Measurements from ENCODE around the gene GRIN3B.
A peak's percentile ranks its signal among the peaks of the same experiment; 100 is the strongest.

The GRIN3B gene, protein sequence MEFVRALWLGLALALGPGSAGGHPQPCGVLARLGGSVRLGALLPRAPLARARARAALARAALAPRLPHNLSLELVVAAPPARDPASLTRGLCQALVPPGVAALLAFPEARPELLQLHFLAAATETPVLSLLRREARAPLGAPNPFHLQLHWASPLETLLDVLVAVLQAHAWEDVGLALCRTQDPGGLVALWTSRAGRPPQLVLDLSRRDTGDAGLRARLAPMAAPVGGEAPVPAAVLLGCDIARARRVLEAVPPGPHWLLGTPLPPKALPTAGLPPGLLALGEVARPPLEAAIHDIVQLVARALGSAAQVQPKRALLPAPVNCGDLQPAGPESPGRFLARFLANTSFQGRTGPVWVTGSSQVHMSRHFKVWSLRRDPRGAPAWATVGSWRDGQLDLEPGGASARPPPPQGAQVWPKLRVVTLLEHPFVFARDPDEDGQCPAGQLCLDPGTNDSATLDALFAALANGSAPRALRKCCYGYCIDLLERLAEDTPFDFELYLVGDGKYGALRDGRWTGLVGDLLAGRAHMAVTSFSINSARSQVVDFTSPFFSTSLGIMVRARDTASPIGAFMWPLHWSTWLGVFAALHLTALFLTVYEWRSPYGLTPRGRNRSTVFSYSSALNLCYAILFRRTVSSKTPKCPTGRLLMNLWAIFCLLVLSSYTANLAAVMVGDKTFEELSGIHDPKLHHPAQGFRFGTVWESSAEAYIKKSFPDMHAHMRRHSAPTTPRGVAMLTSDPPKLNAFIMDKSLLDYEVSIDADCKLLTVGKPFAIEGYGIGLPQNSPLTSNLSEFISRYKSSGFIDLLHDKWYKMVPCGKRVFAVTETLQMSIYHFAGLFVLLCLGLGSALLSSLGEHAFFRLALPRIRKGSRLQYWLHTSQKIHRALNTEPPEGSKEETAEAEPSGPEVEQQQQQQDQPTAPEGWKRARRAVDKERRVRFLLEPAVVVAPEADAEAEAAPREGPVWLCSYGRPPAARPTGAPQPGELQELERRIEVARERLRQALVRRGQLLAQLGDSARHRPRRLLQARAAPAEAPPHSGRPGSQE

DNA sequence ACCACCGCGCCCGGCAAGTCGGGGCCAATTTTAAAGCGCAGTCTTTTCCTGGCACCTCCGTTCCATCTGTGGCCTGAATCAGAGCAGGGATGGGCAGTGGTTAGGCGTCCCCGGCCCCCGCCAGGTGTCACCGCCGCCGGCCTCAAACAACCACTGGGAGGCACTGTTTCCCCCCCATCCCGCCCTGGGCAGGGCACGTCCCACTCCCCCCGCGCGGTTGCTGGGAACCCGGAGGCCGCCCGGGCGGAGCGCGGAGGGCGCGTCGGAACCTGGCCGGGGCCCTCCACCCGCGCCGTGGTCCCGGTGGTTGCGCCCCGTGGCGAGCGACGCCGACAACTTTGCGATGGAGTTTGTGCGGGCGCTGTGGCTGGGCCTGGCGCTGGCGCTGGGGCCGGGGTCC, at the start of gene GRIN3B:
Gene GRIN3B (plus strand): TSS at position 325 of the 400 bp plus-strand sequence. CDS start 19 bp downstream, at position 344.
- no peak within 1 kb of the TSS for H3K4me3 ChIP-seq (ENCODE audit: low read depth, low read length)
- no peak for DNase-seq (ENCODE audit: low read depth)
- TF ChIP-seq, protein P1, sequence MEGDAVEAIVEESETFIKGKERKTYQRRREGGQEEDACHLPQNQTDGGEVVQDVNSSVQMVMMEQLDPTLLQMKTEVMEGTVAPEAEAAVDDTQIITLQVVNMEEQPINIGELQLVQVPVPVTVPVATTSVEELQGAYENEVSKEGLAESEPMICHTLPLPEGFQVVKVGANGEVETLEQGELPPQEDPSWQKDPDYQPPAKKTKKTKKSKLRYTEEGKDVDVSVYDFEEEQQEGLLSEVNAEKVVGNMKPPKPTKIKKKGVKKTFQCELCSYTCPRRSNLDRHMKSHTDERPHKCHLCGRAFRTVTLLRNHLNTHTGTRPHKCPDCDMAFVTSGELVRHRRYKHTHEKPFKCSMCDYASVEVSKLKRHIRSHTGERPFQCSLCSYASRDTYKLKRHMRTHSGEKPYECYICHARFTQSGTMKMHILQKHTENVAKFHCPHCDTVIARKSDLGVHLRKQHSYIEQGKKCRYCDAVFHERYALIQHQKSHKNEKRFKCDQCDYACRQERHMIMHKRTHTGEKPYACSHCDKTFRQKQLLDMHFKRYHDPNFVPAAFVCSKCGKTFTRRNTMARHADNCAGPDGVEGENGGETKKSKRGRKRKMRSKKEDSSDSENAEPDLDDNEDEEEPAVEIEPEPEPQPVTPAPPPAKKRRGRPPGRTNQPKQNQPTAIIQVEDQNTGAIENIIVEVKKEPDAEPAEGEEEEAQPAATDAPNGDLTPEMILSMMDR (IDR thresholded peaks at IDR 0.05; ENCODE audit: low read depth, low read length, missing control alignments): peak; percentile 46
- in situ Hi-C loops (cut with HindIII; ENCODE audit: low sequenced_read_pairs): no loop called here

DNA sequence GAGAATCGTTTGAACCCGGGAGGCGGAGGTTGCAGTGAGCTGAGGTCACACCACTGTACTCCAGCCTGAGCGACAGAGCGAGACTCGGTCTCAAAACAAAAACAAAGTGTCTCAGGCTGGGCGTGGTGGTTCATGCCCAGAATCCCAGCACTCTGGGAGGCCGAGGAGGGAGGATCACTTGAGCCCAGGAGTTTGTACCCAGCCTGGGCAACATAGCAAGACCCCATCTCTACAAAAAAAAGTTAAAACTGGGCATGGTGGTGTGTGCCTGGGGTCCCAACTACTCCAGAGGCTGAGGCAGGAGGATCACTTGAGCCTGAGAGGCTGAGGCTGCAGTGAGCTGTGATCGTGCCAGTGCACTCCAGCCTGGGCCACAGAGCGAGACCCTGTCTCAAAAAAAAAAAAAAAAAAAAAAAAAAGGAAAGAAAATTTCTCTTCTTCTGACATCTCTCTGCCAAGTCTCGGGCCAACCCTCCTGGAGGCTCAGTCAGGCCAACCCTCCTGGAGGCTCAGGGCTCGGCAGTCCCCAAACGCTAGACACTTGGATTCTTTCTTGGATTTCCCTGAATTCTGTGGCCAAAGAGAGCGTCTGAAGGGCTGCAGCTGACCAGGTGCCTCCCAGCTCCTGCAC, 48.1 kb upstream of the GRIN3B start:
- no peak for DNase-seq (ENCODE audit: low read depth)
- in situ Hi-C loops (cut with HindIII; ENCODE audit: low sequenced_read_pairs): no loop called here
- TF ChIP-seq, protein P1 (IDR thresholded peaks at IDR 0.05; ENCODE audit: low read depth, low read length, missing control alignments): no peak
- H3K4me3 ChIP-seq (ENCODE audit: low read depth, low read length): no peak overlapping the region

DNA sequence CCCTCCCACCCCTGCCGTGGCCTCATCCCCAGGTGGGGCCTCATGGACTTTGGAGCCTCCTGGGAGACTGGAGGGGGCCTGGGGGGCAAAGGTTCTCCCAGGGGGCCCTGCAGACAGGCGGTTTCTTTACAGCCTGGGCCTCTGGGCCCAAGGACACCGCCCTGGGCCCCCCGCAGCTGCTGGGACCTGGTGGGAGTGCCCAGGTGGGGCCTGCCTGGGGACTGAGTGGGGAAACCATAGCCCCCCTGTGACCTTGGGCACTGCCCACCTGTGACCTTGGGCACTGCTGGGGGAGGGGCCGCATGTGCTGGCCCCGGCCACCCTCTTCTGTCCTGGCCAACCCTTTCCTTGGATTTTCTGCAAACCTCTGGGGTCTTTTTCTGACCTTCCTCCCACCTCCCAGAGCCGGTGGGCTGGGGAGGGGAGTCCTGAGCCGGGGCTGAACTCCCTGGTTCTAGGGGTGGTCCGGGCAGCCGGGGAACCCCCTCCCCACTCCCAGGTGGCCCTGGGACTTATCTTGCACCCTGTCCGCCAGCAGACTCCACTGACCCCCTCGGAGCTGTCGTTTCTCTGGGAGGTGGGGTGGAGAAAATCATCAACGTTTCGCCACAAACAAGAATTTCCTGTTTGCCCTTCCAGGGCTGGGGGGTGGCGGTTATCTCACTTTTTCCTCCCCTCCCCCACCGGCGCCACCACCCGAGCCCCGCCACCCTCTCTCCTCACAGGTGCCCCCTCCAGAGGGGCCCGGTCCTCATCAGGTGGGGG, 47.4 kb upstream of the GRIN3B start:
- TF ChIP-seq, protein P1 (IDR thresholded peaks at IDR 0.05; ENCODE audit: low read depth, low read length, missing control alignments): no peak
- no peak overlapping the region for H3K4me3 ChIP-seq (ENCODE audit: low read depth, low read length)
- in situ Hi-C loops (cut with HindIII; ENCODE audit: low sequenced_read_pairs): no loop called here
- DNase-seq (ENCODE audit: low read depth): no peak

DNA sequence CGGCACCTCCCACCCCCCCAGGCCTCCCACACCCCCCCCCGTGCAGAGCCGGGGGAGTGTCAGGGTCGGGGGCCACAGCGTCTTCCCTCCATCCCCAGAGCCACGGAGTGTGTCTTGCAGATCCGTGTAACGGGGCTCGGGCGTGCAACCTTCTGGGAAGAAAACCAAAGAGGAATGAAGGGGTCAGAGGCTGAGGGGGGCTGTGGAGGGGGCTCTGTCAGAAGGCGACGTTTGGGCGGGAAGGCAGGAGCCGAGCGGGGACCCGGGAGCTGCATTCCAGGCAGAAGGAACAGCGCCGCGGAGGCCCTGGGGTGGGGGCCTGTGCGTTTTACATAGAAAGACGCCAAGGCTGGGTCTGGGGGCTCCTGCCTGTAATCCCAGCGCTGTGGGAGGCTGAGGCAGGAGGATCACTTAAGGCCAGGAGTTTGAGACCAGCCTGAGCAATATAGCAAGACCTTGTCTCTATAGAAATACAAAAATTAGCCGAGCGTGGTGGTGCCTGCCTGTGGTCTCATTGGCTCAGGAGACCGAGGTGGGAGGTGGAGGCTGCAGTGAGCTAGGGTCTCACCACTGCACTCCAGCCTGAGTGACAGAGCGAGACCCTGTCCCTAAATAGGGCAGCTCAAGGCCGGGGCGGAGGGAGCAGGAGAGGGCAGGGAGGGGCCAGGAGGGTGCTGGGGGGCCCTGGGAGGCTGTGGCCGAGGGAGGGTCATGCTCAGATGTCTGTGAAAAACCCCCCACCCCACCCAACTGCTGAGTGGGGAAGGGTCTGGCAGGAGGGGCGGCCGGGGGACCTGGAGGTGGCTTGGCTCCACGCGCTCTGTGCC, 46.6 kb upstream of the GRIN3B start:
- in situ Hi-C loops (cut with HindIII; ENCODE audit: low sequenced_read_pairs): no loop called here
- DNase-seq (ENCODE audit: low read depth): no peak
- no peak overlapping the region for H3K4me3 ChIP-seq (ENCODE audit: low read depth, low read length)
- TF ChIP-seq, protein P1 (IDR thresholded peaks at IDR 0.05; ENCODE audit: low read depth, low read length, missing control alignments): no peak

DNA sequence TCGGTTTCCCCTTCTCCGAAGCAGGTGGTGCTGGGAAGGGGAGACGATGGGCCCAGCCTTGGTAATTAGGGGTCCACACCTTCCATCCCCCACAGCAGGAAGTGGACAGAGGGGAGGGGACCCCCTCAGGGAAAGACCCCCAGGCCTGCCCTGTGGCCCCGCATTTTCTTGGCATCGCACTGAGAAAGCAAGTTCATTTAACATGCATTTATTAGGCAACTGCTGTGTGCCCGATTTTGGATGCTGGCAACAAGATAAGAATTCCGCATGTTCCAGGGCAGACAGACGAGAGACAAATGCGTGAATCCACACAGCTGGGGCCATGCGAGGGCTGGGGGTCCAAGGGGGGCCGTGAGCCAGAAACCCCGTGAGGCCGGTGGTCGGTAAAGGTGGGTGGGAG, 45.9 kb upstream of the GRIN3B start:
- TF ChIP-seq, protein P1 (IDR thresholded peaks at IDR 0.05; ENCODE audit: low read depth, low read length, missing control alignments): no peak
- in situ Hi-C loops (cut with HindIII; ENCODE audit: low sequenced_read_pairs): no loop called here
- no peak for DNase-seq (ENCODE audit: low read depth)
- H3K4me3 ChIP-seq (ENCODE audit: low read depth, low read length): no peak overlapping the region

Data from astrocyte of the cerebellum (primary cell).